K562 (cell line): ENCODE data around the gene DNAJC18. TPM values are rescaled to one million over a fixed set of nuclear protein-coding genes. Genes with fewer than 3 reads are reported as not detected.

ENCODE experiments used
- ATAC-seq: fragments of 200-7000 bp; cut with Tn5 transposase; 3 replicates; pipeline ENCODE4 v1.9.1; 2020; ENCODE audit warnings: moderate library complexity
- BruUV-seq: library from RNA; stranded (reverse); fragments of 400-500 nt; replicated peaks from 2 replicates; lab custom pipeline; 2021; lab: Mats Ljungman, UMichigan
- CTCF ChIA-PET: fragments of 300-600 bp; formaldehyde crosslinking; extraction: SDS; loops from one replicate; lab custom pipeline; 2021; ENCODE audit warnings: low intra/inter-chr PET ratio; lab: Yijun Ruan, JAX
- POLR2A ChIA-PET: fragments of 300-600, 350-650 bp; sonication (Branson Sonifier 250); formaldehyde crosslinking; extraction: SDS; loops from one replicate; lab custom pipeline; 2021; ENCODE audit warnings: antibody characterized with exemption, inconsistent platforms; lab: Yijun Ruan, JAX
- DNase-seq, 4 experiments: peaks; one replicate each; pipeline versions ENCODE4 v3.0.0 to v3.0.0-alpha.2; 2011 to 2018; ENCODE audit warnings: low spot score in 3 of 4, mixed read lengths in 3 of 4; ENCODE audit errors: extremely low read depth in 1 of 4
- FAIRE-seq: peaks from 2 replicates; lab custom pipeline; 2011; peaks lifted over from hg19 to GRCh38; lab: Jason Lieb, UNC
- H2AFZ ChIP-seq: 2 replicates; pipeline ENCODE4 v1.6.0; 2011; ENCODE audit warnings: low read depth, low read length, control low read depth, inconsistent platforms
- H3K27ac ChIP-seq: fragments of 200-600 bp; 3 replicates; pipeline ENCODE4 v1.8.0; 2011; ENCODE audit warnings: low read depth, mild to moderate bottlenecking, control low read depth, inconsistent platforms, low read length, moderate library complexity, mixed read lengths; ENCODE audit errors: extremely low read depth
- H3K27me3 ChIP-seq, 2 experiments: fragments of 300-600 bp in 1 of 2; 2 replicates in 1 of 2; 3 replicates in 1 of 2; pipeline versions ENCODE4 v1.6.0 to v1.8.0; 2011; ENCODE audit warnings: inconsistent platforms in 2 of 2, low read length in 2 of 2, mild to moderate bottlenecking in 1 of 2, mixed read lengths in 1 of 2, moderate library complexity in 1 of 2; ENCODE audit not compliant: control insufficient read depth in 2 of 2, insufficient read depth in 2 of 2
- H3K36me3 ChIP-seq: fragments of 300-600 bp; 3 replicates; pipeline ENCODE4 v1.8.0; 2011; ENCODE audit warnings: mild to moderate bottlenecking, low read length, inconsistent platforms; ENCODE audit not compliant: control insufficient read depth, insufficient read depth
- H3K4me1 ChIP-seq, 2 experiments: fragments of 200-600 bp in 1 of 2; replicated peaks in 1 of 2; 2 replicates in 1 of 2; 3 replicates in 1 of 2; pipeline versions ENCODE4 v1.5.1 to v1.8.0; 2011; ENCODE audit warnings: inconsistent platforms in 2 of 2, low read length in 2 of 2, mild to moderate bottlenecking in 1 of 2, mixed read lengths in 1 of 2, moderate library complexity in 1 of 2; ENCODE audit not compliant: control insufficient read depth in 2 of 2, insufficient read depth in 2 of 2
- H3K4me2 ChIP-seq: 2 replicates; pipeline ENCODE4 v1.6.1; 2011; ENCODE audit warnings: low read length, control low read depth, inconsistent platforms, mixed read lengths; ENCODE audit not compliant: insufficient read depth
- H3K4me3 ChIP-seq: fragments of 200-600 bp; sonication (generic), shearing (Covaris generic); 2 replicates; pipeline ENCODE4 v1.5.1; 2016; ENCODE audit warnings: control low read depth, inconsistent platforms
- H3K79me2 ChIP-seq: fragments of 200-600 bp; 3 replicates; pipeline ENCODE4 v1.8.0; 2011; ENCODE audit warnings: low read length, inconsistent platforms; ENCODE audit not compliant: control insufficient read depth, insufficient read depth
- H3K9ac ChIP-seq, 2 experiments: 2 replicates each; pipeline versions ENCODE4 v1.6.0 to v1.6.1; 2011; ENCODE audit warnings: low read depth in 2 of 2, low read length in 2 of 2, control low read depth in 1 of 2, inconsistent platforms in 1 of 2, mild to moderate bottlenecking in 1 of 2, mixed read lengths in 1 of 2; ENCODE audit not compliant: insufficient read depth in 1 of 2
- H3K9me1 ChIP-seq: one replicate; pipeline ENCODE4 v1.6.0; 2011; ENCODE audit warnings: inconsistent platforms, mild to moderate bottlenecking, low read length, moderate library complexity; ENCODE audit not compliant: control insufficient read depth, insufficient read depth
- H3K9me3 ChIP-seq: replicated peaks from 2 replicates; pipeline ENCODE4 v1.5.1; 2011; ENCODE audit warnings: low read depth, low read length, inconsistent platforms; ENCODE audit not compliant: control insufficient read depth, insufficient read depth
- H4K20me1 ChIP-seq: replicated peaks from 2 replicates; pipeline ENCODE4 v1.6.1; 2011; ENCODE audit warnings: low read length, inconsistent platforms, mixed read lengths; ENCODE audit not compliant: control insufficient read depth, insufficient read depth
- POLR2AphosphoS5 ChIP-seq: IDR thresholded peaks from 2 replicates; pipeline ENCODE4 v1.6.1; 2011; ENCODE audit warnings: mild to moderate bottlenecking, low read depth, low read length, moderate library complexity; ENCODE audit not compliant: control insufficient read depth, insufficient read depth
- ZNF121 ChIP-seq: sonication (generic); formaldehyde crosslinking; conservative IDR thresholded peaks from 2 replicates; pipeline ENCODE4 v1.8.0; 2022; ENCODE audit warnings: missing genetic modification reagents
- ZNF41 ChIP-seq: fragments of 250-450 bp; sonication (Bioruptor Pico); conservative IDR thresholded peaks from 2 replicates; pipeline ENCODE4 v1.4.0; 2020; ENCODE audit warnings: mild to moderate bottlenecking
- WGBS: fragments of 100-300 bp; shearing (Covaris generic); methylation state at CpG from one replicate; pipeline ENCODE4 v1.1.6; 2016; ENCODE audit warnings: low coverage, mixed read lengths; ENCODE audit not compliant: insufficient coverage; ENCODE audit errors: missing lambda C conversion rate; 5-methylcytosine and 5-hydroxymethylcytosine counted together
- in situ Hi-C: fragments of 300-500 bp; cut with MboI; formaldehyde crosslinking; loops from 4 replicates; pipeline ENCODE4 v1.15.0; 2018; ENCODE audit warnings: inconsistent platforms, mixed read lengths
- intact Hi-C: fragments of 100-400 bp; cut with micrococcal nuclease; formaldehyde crosslinking; loops from 2 replicates; pipeline ENCODE4 v1.14.2; 2022
- polyA plus RNA-seq, 8 experiments: library from polyadenylated mRNA; depleted of rRNA in 4 of 8; stranded (reverse) in 5 of 8; unstranded in 3 of 8; fragments of >200 nt; fragmentation: Nextera tagmentation in 2 of 8; fragmentation: Illumina TruSeq in 1 of 8; extraction: Ambion mirVana in 2 of 8; extraction: Trizol in 1 of 8; gene quantifications; 2 replicates each; pipeline versions ENCODE4 v1.2.1 to v1.2.3, GENCODE V29; 2011 to 2014; ENCODE audit warnings: inconsistent platforms in 1 of 8, missing spikeins in 1 of 8
- total RNA-seq, 7 experiments: library from RNA; depleted of rRNA in 6 of 7; stranded (reverse); fragments of >200 nt in 6 of 7; fragmentation: Illumina TruSeq in 2 of 7; extraction: Trizol in 2 of 7; gene quantifications; 2 replicates each; pipeline versions ENCODE4 v1.2.1 to v1.2.3, GENCODE V29; 2011 to 2021; ENCODE audit warnings: low replicate concordance in 1 of 7
- TF ChIP-seq, protein P1 (sequence below): fragments of 200-600 bp; sonication (generic); IDR thresholded peaks from one replicate; pipeline ENCODE4 v1.6.1; 2012; ENCODE audit warnings: mild to moderate bottlenecking, low read depth, low read length, inconsistent platforms

The DNAJC18 gene
- total and polyA plus RNA-seq, 9 of the 15 experiments (the other 6 are each of a cell fraction or from before 2014, with no cell fraction given): 1.5 to 13.3 (median 7.5) TPM

DNA sequence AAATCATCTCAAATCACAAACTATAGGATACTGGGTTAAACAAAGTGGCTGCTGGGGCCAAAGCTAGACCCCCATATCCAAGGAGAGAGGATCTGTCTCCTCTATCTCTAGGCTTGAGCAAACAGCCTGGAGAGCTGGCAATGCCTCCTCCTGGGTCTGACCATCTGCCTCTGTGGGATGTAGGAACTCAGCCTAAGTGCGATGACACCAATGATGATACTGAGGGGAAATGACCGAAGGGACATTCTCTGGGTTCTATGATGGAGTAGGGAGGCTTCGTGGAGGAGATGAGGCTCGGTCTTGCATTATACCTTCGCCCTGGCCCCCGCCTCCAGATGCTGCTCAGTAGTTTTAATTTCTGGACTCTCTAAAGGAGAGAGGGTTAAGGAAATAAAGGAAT lies 26.2 kb downstream of the DNAJC18 start:
- BruUV-seq: no TSS peak
- in situ Hi-C loops: loop anchor here (10.0 kb wide), 1 partner anchor 352 kb away; no protein-coding TSS in a partner anchor
- no peak for TF ChIP-seq ZNF41 (CRISPR knock-in tag)
- TF ChIP-seq POLR2AphosphoS5: no peak
- no peak for TF ChIP-seq ZNF121
- TF ChIP-seq, protein P1, sequence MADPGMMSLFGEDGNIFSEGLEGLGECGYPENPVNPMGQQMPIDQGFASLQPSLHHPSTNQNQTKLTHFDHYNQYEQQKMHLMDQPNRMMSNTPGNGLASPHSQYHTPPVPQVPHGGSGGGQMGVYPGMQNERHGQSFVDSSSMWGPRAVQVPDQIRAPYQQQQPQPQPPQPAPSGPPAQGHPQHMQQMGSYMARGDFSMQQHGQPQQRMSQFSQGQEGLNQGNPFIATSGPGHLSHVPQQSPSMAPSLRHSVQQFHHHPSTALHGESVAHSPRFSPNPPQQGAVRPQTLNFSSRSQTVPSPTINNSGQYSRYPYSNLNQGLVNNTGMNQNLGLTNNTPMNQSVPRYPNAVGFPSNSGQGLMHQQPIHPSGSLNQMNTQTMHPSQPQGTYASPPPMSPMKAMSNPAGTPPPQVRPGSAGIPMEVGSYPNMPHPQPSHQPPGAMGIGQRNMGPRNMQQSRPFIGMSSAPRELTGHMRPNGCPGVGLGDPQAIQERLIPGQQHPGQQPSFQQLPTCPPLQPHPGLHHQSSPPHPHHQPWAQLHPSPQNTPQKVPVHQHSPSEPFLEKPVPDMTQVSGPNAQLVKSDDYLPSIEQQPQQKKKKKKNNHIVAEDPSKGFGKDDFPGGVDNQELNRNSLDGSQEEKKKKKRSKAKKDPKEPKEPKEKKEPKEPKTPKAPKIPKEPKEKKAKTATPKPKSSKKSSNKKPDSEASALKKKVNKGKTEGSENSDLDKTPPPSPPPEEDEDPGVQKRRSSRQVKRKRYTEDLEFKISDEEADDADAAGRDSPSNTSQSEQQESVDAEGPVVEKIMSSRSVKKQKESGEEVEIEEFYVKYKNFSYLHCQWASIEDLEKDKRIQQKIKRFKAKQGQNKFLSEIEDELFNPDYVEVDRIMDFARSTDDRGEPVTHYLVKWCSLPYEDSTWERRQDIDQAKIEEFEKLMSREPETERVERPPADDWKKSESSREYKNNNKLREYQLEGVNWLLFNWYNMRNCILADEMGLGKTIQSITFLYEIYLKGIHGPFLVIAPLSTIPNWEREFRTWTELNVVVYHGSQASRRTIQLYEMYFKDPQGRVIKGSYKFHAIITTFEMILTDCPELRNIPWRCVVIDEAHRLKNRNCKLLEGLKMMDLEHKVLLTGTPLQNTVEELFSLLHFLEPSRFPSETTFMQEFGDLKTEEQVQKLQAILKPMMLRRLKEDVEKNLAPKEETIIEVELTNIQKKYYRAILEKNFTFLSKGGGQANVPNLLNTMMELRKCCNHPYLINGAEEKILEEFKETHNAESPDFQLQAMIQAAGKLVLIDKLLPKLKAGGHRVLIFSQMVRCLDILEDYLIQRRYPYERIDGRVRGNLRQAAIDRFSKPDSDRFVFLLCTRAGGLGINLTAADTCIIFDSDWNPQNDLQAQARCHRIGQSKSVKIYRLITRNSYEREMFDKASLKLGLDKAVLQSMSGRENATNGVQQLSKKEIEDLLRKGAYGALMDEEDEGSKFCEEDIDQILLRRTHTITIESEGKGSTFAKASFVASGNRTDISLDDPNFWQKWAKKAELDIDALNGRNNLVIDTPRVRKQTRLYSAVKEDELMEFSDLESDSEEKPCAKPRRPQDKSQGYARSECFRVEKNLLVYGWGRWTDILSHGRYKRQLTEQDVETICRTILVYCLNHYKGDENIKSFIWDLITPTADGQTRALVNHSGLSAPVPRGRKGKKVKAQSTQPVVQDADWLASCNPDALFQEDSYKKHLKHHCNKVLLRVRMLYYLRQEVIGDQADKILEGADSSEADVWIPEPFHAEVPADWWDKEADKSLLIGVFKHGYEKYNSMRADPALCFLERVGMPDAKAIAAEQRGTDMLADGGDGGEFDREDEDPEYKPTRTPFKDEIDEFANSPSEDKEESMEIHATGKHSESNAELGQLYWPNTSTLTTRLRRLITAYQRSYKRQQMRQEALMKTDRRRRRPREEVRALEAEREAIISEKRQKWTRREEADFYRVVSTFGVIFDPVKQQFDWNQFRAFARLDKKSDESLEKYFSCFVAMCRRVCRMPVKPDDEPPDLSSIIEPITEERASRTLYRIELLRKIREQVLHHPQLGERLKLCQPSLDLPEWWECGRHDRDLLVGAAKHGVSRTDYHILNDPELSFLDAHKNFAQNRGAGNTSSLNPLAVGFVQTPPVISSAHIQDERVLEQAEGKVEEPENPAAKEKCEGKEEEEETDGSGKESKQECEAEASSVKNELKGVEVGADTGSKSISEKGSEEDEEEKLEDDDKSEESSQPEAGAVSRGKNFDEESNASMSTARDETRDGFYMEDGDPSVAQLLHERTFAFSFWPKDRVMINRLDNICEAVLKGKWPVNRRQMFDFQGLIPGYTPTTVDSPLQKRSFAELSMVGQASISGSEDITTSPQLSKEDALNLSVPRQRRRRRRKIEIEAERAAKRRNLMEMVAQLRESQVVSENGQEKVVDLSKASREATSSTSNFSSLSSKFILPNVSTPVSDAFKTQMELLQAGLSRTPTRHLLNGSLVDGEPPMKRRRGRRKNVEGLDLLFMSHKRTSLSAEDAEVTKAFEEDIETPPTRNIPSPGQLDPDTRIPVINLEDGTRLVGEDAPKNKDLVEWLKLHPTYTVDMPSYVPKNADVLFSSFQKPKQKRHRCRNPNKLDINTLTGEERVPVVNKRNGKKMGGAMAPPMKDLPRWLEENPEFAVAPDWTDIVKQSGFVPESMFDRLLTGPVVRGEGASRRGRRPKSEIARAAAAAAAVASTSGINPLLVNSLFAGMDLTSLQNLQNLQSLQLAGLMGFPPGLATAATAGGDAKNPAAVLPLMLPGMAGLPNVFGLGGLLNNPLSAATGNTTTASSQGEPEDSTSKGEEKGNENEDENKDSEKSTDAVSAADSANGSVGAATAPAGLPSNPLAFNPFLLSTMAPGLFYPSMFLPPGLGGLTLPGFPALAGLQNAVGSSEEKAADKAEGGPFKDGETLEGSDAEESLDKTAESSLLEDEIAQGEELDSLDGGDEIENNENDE: no peak

More for the DNA sequence above, 26.2 kb downstream of the DNAJC18 start:
- ATAC-seq: no peak
- H3K9me3 ChIP-seq: no peaks in the 10 kb centered on the region
- FAIRE-seq: no peak
- H3K4me2 ChIP-seq: no peak overlapping the region
- no peak overlapping the region for H3K4me3 ChIP-seq
- no peaks in the 10 kb centered on the region for H3K79me2 ChIP-seq
- intact Hi-C loops: no loop called here
- H3K36me3 ChIP-seq: no peaks in the 10 kb centered on the region
- no peak for DNase-seq
- H3K4me1 ChIP-seq: peaks cover 4 to 13% of the 10 kb centered on the region in 2 experiments
- ChIA-PET POLR2A (no interaction called here), CTCF (no interaction called here)
- WGBS: 82% methylated on average over 3 of the region's 6 CpGs
- no peak overlapping the region for H2AFZ ChIP-seq
- H3K27me3 ChIP-seq: no peaks in the 10 kb centered on the region
- no peaks in the 10 kb centered on the region for H4K20me1 ChIP-seq
- no peak overlapping the region for H3K27ac ChIP-seq
- no peak overlapping the region for H3K9ac ChIP-seq
- H3K9me1 ChIP-seq: no peaks in the 10 kb centered on the region
